Measurements from ENCODE around the gene ARHGAP22. TPM values are rescaled to one million over a fixed set of nuclear protein-coding genes. Genes with fewer than 3 reads are reported as not detected.

ARHGAP22 gene
- polyA plus RNA-seq, 1 donor from 2014 or later, result 0.15 TPM

DNA sequence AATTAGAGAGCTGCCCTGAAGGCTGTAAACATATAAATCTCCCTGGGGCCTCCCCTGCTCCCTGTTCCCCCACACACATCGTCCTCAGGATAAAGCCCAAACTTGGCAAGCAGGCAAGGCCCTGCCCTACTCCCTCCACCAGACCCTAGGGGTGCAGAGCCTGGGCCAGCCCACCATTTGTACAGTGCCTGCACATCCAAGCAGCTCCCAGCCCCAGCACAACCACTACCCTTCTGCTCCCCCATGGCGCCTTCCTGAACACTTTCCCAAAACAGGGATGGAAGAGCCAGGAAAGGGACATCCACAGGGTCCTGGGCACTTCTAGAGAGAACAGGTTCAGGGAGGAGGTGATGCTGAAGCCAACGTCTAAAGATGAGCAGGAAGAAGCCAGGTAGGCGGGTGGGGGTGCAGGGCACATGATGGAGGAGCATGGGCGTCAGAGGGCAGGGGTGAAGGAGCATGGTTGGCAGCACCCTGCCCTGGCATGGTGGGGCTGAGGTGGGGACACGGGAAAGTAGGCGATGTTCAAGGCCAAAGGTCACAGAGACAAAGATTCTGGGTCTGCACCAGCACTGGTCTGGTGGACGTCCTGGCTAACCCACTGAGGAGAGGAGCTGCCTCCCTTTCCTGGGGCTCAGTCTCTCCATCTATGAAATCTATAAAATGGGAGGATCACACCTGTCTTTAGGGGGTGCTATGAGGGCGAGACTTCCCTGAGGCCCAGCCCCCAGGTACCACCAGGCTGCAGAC is 140.6 kb downstream of the ARHGAP22 start:
- H3F3A ChIP-seq (ENCODE audit: insufficient read depth, low read length, poor library complexity, severe bottlenecking), result no peaks in the 10 kb centered on the region

More for the DNA sequence above, 140.6 kb downstream of the ARHGAP22 start:
- no peaks in the 10 kb centered on the region for H3K9me2 ChIP-seq (ENCODE audit: insufficient read depth, low read length)
- H3K4me2 ChIP-seq (ENCODE audit: low read length), result no peak overlapping the region
- H3K27ac ChIP-seq (ENCODE audit: low read length), result no peak overlapping the region
- H3K79me2 ChIP-seq (replicated peaks; ENCODE audit: insufficient read depth, low read length), result no peaks in the 10 kb centered on the region
- no peak overlapping the region for H3K9ac ChIP-seq (ENCODE audit: low read length)
- no peak overlapping the region for H3K4me3 ChIP-seq (ENCODE audit: low read length)
- no peaks in the 10 kb centered on the region for H4K20me1 ChIP-seq (ENCODE audit: insufficient read depth)
- H3K36me3 ChIP-seq (ENCODE audit: insufficient read depth, low read length), result no peaks in the 10 kb centered on the region
- TF ChIP-seq EZH2 (IDR thresholded peaks at IDR 0.05; ENCODE audit: borderline replicate concordance, insufficient read depth, low read length, poor library complexity, severe bottlenecking) (no peak), TAF1 (IDR thresholded peaks at IDR 0.05; ENCODE audit: low read depth) (no peak), CTCF (IDR thresholded peaks at IDR 0.05; ENCODE audit: poor library complexity, severe bottlenecking) (no peak), EP300 (conservative IDR thresholded peaks at IDR 0.05; ENCODE audit: poor library complexity, severe bottlenecking) (no peak), REST (IDR thresholded peaks at IDR 0.05; ENCODE audit: borderline replicate concordance) (no peak), SMC3 (conservative IDR thresholded peaks at IDR 0.05; ENCODE audit: poor library complexity) (no peak), RAD21 (conservative IDR thresholded peaks at IDR 0.05) (no peak), POLR2AphosphoS5 (IDR thresholded peaks at IDR 0.05) (no peak), MXI1 (conservative IDR thresholded peaks at IDR 0.05; ENCODE audit: poor library complexity, severe bottlenecking) (no peak)
- H3K9me3 ChIP-seq (ENCODE audit: low read length), result peaks cover 2% of the 10 kb centered on the region
- no peak overlapping the region for H2AFZ ChIP-seq (ENCODE audit: low read depth, low read length)
- H3K27me3 ChIP-seq (ENCODE audit: insufficient read depth, low read depth, low read length), result peaks cover 16% of the 10 kb centered on the region

All from neural cell (in vitro differentiated cells).